Endodermal cell (in vitro differentiated cells): Measurements from ENCODE around the gene ZNF500. TPM values are rescaled to one million over a fixed set of nuclear protein-coding genes. Genes with fewer than 3 reads are reported as not detected.

Experiments
- DNase-seq: peaks from one replicate; pipeline ENCODE4 v3.0.0-alpha.2; 2017
- H3K27ac ChIP-seq: 2 replicates; pipeline ENCODE4 v1.5.1; 2013; ENCODE audit warnings: mild to moderate bottlenecking, low read depth, low read length, moderate library complexity
- H3K27me3 ChIP-seq: 2 replicates; pipeline ENCODE4 v1.6.1; 2013; ENCODE audit warnings: mild to moderate bottlenecking, low read length, moderate library complexity; ENCODE audit not compliant: insufficient read depth, control insufficient read depth, poor library complexity, severe bottlenecking
- H3K36me3 ChIP-seq: 2 replicates; pipeline ENCODE4 v1.7.0; 2013; ENCODE audit warnings: mild to moderate bottlenecking, low read length, moderate library complexity; ENCODE audit not compliant: control insufficient read depth, insufficient read depth
- H3K4me1 ChIP-seq: one replicate; pipeline ENCODE4 v1.7.0; 2013; ENCODE audit warnings: low read length; ENCODE audit not compliant: control insufficient read depth, insufficient read depth
- H3K4me3 ChIP-seq: 2 replicates; pipeline ENCODE4 v1.5.1; 2013; ENCODE audit warnings: mild to moderate bottlenecking, low read length, moderate library complexity
- H3K9ac ChIP-seq: 2 replicates; pipeline ENCODE4 v1.6.1; 2013; ENCODE audit warnings: mild to moderate bottlenecking, low read length, moderate library complexity; ENCODE audit not compliant: poor library complexity, severe bottlenecking; ENCODE audit errors: extremely low read depth
- H3K9me3 ChIP-seq: 2 replicates; pipeline ENCODE4 v1.6.1; 2013; ENCODE audit warnings: mild to moderate bottlenecking, low read length, moderate library complexity; ENCODE audit not compliant: control insufficient read depth
- H3K27ac Mint-ChIP-seq: 2 replicates; pipeline ENCODE4 v1.8.0; 2020; ENCODE audit warnings: mixed read lengths
- H3K27me3 Mint-ChIP-seq: 2 replicates; pipeline ENCODE4 v1.8.0; 2021; ENCODE audit warnings: mild to moderate bottlenecking, mixed read lengths; ENCODE audit not compliant: insufficient read depth
- H3K36me3 Mint-ChIP-seq: 2 replicates; pipeline ENCODE4 v1.8.0; 2020; ENCODE audit warnings: low read depth, mixed read lengths
- H3K4me1 Mint-ChIP-seq: 2 replicates; pipeline ENCODE4 v1.8.0; 2020; ENCODE audit warnings: mixed read lengths
- H3K4me3 Mint-ChIP-seq: 2 replicates; pipeline ENCODE4 v1.8.0; 2020; ENCODE audit warnings: mild to moderate bottlenecking, moderate library complexity, mixed read lengths
- H3K9me3 Mint-ChIP-seq: 2 replicates; pipeline ENCODE4 v1.8.0; 2020; ENCODE audit warnings: mild to moderate bottlenecking, mixed read lengths
- CTCF ChIP-seq: fragments of 200-600 bp; sonication (generic); conservative IDR thresholded peaks from 2 replicates; pipeline ENCODE4 v1.5.0; 2021; ENCODE audit warnings: antibody characterized with exemption, mild to moderate bottlenecking
- WGBS, 2 experiments: methylation state at CpG; one replicate each; pipeline versions ENCODE4 v1.1.5 to v1.1.7; 2013; ENCODE audit warnings: missing lambda C conversion rate in 2 of 2, mixed read lengths in 1 of 2; ENCODE audit not compliant: insufficient coverage in 1 of 2, insufficient read length in 1 of 2; 5-methylcytosine and 5-hydroxymethylcytosine counted together
- total RNA-seq, 2 donors: library from RNA; stranded (reverse); fragmentation: NEBNext Ultra II Directional in 1 of 2; extraction: Animal tissue kit (Norgen Biotek cat#: 25700) in 1 of 2; gene quantifications; 2 replicates in 1 of 2; 3 replicates in 1 of 2; pipeline ENCODE4 v1.2.1, GENCODE V29; 2021

Gene ZNF500
- total RNA-seq, 2 donors from 2014 or later = 17.2 to 21.6 TPM

GRCh38 chr16:4752351-4753100, 14.4 kb downstream of the ZNF500 start:
- Histone ChIP-seq H3K4me3 (no peak overlapping the region), H3K27me3 (no peaks in the 10 kb centered on the region), H3K9me3 (peaks cover 17% of the 10 kb centered on the region), H3K27ac (no peak overlapping the region), H3K9ac (no peak overlapping the region), H3K36me3 (peaks cover 56% of the 10 kb centered on the region), H3K4me1 (no peaks in the 10 kb centered on the region)
- H3K9me3 Mint-ChIP-seq = peaks cover 17% of the 10 kb centered on the region
- no peak overlapping the region for H3K27ac Mint-ChIP-seq
- H3K4me3 Mint-ChIP-seq = no peak overlapping the region
- H3K4me1 Mint-ChIP-seq = no peaks in the 10 kb centered on the region
- peaks cover 46% of the 10 kb centered on the region for H3K36me3 Mint-ChIP-seq
- no peak for TF ChIP-seq CTCF
- no peak for DNase-seq
- WGBS, 2 experiments = 96% methylated on average over 30 to 44 of the region's 44 CpGs
- no peaks in the 10 kb centered on the region for H3K27me3 Mint-ChIP-seq

- Mint-ChIP-seq H3K27me3 (no peaks in the 10 kb centered on the region), H3K4me1 (no peaks in the 10 kb centered on the region)
- no peak overlapping the region for H3K27ac ChIP-seq
Measured at GRCh38 chr16:4750896-4751295, 16.1 kb downstream of the ZNF500 start.

GRCh38 chr16:4749700-4750257, 17.2 kb downstream of the ZNF500 start:
- Histone ChIP-seq H3K27ac (no peak overlapping the region), H3K9ac (no peak overlapping the region), H3K4me1 (no peaks in the 10 kb centered on the region), H3K9me3 (peaks cover 2% of the 10 kb centered on the region), H3K4me3 (no peak overlapping the region), H3K27me3 (no peaks in the 10 kb centered on the region), H3K36me3 (peaks cover 29% of the 10 kb centered on the region)
- 92 to 98% methylated on average over 7 to 10 of the region's 10 CpGs for WGBS, 2 experiments
- Mint-ChIP-seq H3K9me3 (peaks cover 2% of the 10 kb centered on the region), H3K27ac (no peak overlapping the region), H3K4me3 (no peak overlapping the region), H3K36me3 (peaks cover 21% of the 10 kb centered on the region), H3K4me1 (no peaks in the 10 kb centered on the region), H3K27me3 (no peaks in the 10 kb centered on the region)
- no peak for DNase-seq
- no peak for TF ChIP-seq CTCF

More at GRCh38 chr16:4750896-4751295, 16.1 kb downstream of the ZNF500 start:
- H3K4me3 Mint-ChIP-seq = no peak overlapping the region
- TF ChIP-seq CTCF = no peak
- WGBS, 2 experiments = 94 to 95% methylated on average over 4 to 8 of the region's 8 CpGs
- no peaks in the 10 kb centered on the region for H3K27me3 ChIP-seq
- no peak overlapping the region for H3K9ac ChIP-seq
- H3K4me3 ChIP-seq = no peak overlapping the region
- no peak overlapping the region for H3K27ac Mint-ChIP-seq
- H3K36me3 ChIP-seq = peaks cover 41% of the 10 kb centered on the region
- no peaks in the 10 kb centered on the region for H3K4me1 ChIP-seq
- peaks cover 11% of the 10 kb centered on the region for H3K9me3 Mint-ChIP-seq
- H3K36me3 Mint-ChIP-seq = peaks cover 31% of the 10 kb centered on the region
- peaks cover 11% of the 10 kb centered on the region for H3K9me3 ChIP-seq
- no peak for DNase-seq
